Neutrophil (primary cell): ENCODE results near the gene SPSB1.

Experiments
- H3K27ac ChIP-seq: fragments of 200-600 bp; sonication (generic); 2 replicates; pipeline ENCODE4 v1.5.1; 2016; ENCODE audit warnings: mild to moderate bottlenecking, moderate library complexity
- H3K27me3 ChIP-seq: fragments of 200-600 bp; sonication (generic); 2 replicates; pipeline ENCODE4 v1.6.0; 2016; ENCODE audit warnings: mild to moderate bottlenecking
- H3K36me3 ChIP-seq: fragments of 200-600 bp; sonication (generic); 2 replicates; pipeline ENCODE4 v1.5.1; 2017
- H3K4me1 ChIP-seq, 2 experiments: fragments of 200-600 bp in 1 of 2; sonication (generic) in 1 of 2; 1 replicate in 1 of 2; 2 replicates in 1 of 2; pipeline versions ENCODE4 v1.5.1 to v1.6.1; 2013 to 2016; ENCODE audit warnings: low read depth in 1 of 2, low read length in 1 of 2, mild to moderate bottlenecking in 1 of 2, moderate library complexity in 1 of 2; ENCODE audit not compliant: control insufficient read depth in 1 of 2, insufficient read depth in 1 of 2
- H3K4me3 ChIP-seq, 2 experiments: fragments of 200-600 bp in 1 of 2; sonication (generic) in 1 of 2; 1 replicate in 1 of 2; 2 replicates in 1 of 2; pipeline ENCODE4 v1.5.1; 2013 to 2016; ENCODE audit warnings: low read depth in 1 of 2, low read length in 1 of 2, mild to moderate bottlenecking in 1 of 2, moderate library complexity in 1 of 2
- H3K9me3 ChIP-seq: fragments of 200-600 bp; sonication (generic); 2 replicates; pipeline ENCODE4 v1.5.1; 2016
- CTCF ChIP-seq: fragments of 200-600 bp; sonication (generic); IDR thresholded peaks from 2 replicates; pipeline ENCODE4 v1.5.1; 2016; ENCODE audit warnings: antibody characterized with exemption

SPSB1 gene

GRCh38 chr1:9399510-9400424, 107.1 kb downstream of the SPSB1 start:
- Histone ChIP-seq H3K36me3 (no peaks in the 10 kb centered on the region), H3K27me3 (peaks cover 44% of the 10 kb centered on the region), H3K27ac (no peak overlapping the region), H3K9me3 (no peaks in the 10 kb centered on the region), H3K4me1 (no peaks in the 10 kb centered on the region), H3K4me3 (no peak overlapping the region)
- TF ChIP-seq CTCF: no peak

- Histone ChIP-seq H3K4me3 (no peak overlapping the region), H3K4me1 (no peaks in the 10 kb centered on the region), H3K27ac (no peak overlapping the region), H3K36me3 (no peaks in the 10 kb centered on the region), H3K9me3 (no peaks in the 10 kb centered on the region), H3K27me3 (peaks cover 44% of the 10 kb centered on the region)
- no peak for TF ChIP-seq CTCF
These were observed 107.9 kb downstream of the SPSB1 start for GRCh38 chr1:9400425-9401079.

DNA sequence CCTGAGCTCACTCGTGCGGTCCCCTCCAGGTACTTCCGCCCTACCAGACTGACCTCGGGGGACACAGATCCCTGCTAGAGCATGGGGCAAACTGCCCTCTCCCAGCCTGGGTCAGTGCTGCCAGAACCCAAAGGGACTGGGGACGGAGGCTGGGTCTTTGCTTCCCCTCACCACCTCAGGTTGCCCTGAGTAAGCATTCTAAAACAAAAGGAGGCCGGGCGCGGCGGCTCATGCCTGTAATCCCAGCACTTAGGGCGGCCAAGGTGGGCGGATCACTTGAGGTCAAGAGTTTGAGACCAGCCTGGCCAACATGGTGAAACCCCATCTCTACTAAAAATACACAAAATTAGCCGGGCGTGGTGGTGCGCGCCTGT, 108.4 kb downstream of the SPSB1 start:
- Histone ChIP-seq H3K4me1 (no peaks in the 10 kb centered on the region), H3K27me3 (peaks cover 44% of the 10 kb centered on the region), H3K36me3 (no peaks in the 10 kb centered on the region), H3K9me3 (no peaks in the 10 kb centered on the region), H3K27ac (no peak overlapping the region), H3K4me3 (no peak overlapping the region)
- TF ChIP-seq CTCF: no peak

DNA sequence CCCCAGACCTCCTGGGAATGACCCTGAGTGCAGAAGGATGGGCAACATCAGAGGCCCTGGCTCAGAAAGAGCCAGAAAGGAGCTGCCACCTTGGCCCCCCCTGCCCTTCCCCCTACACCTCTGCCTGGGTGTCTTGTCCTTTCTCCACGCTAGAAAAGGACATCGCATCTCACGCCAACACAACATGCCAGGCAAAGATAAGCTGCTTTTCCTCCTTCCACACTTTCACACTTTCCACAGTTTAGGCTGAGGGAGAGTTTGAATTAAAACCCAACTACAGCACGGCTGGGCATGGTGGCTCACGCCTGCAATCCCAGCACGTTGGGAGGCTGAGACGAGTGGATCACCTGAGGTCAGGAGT, 109.5 kb downstream of the SPSB1 start:
- H3K9me3 ChIP-seq: no peaks in the 10 kb centered on the region
- no peak overlapping the region for H3K27ac ChIP-seq
- no peaks in the 10 kb centered on the region for H3K4me1 ChIP-seq
- H3K4me3 ChIP-seq: no peak overlapping the region
- TF ChIP-seq CTCF: no peak
- H3K36me3 ChIP-seq: no peaks in the 10 kb centered on the region
- peaks cover 44% of the 10 kb centered on the region for H3K27me3 ChIP-seq

DNA sequence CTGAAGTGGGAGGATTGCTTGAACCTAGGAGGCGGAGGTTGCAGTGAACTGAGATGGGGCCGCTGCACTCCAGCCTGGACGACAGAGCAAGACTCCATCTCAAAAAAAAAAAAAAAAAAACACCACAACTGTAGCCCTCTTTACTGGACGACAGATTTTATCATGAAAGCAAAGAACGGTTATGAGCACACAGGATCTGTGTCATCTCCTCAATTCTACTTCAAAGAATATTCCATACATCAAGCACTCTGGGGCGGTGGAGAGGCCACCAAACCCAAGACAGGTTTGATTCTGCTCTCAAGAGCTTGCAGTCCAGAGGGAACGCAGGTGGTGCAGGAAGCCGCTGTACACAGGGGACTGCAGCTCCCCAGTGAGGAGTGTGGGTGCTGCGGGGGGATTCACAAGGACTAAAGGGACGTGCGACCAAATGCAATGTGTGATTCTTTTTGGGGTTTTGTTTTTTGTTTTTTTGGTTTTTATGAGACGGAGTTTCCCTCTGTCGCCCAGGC, 110.1 kb downstream of the SPSB1 start:
- Histone ChIP-seq H3K9me3 (no peaks in the 10 kb centered on the region), H3K27ac (no peak overlapping the region), H3K4me1 (no peaks in the 10 kb centered on the region), H3K4me3 (no peak overlapping the region), H3K27me3 (peaks cover 39% of the 10 kb centered on the region), H3K36me3 (no peaks in the 10 kb centered on the region)
- TF ChIP-seq CTCF: no peak
